ENCODE data around the gene SCTR.

- TF ChIP-seq CTCF (conservative IDR thresholded peaks at IDR 0.05 in 1 of 2, IDR thresholded peaks at IDR 0.05 in 1 of 2; ENCODE audit: extremely low read depth in 1 of 2, insufficient read depth in 1 of 2, low read depth in 1 of 2, low read length in 2 of 2) (no peak), EZH2 (IDR thresholded peaks at IDR 0.05; ENCODE audit: borderline replicate concordance, low read length) (no peak)
Measured at GRCh38 chr2:119478188-119478977, 45.9 kb downstream of the SCTR start.

Measured in mammary epithelial cell (primary cell).